NOMO-1 treated with dmso at 0.1 percent for 144 hours (cell line): Measurements from ENCODE around the gene TSPAN4.

Experiments
- DNase-seq: peaks from one replicate; lab custom pipeline; 2025; ENCODE audit not compliant: unreplicated experiment; lab: John Stamatoyannopoulos, UW

The TSPAN4 gene

GRCh38 chr11:848380-848931 is 5.8 kb downstream of the TSPAN4 start:
- no peak for DNase-seq

GRCh38 chr11:849104-849824 is 6.6 kb downstream of the TSPAN4 start:
- no peak for DNase-seq

DNA sequence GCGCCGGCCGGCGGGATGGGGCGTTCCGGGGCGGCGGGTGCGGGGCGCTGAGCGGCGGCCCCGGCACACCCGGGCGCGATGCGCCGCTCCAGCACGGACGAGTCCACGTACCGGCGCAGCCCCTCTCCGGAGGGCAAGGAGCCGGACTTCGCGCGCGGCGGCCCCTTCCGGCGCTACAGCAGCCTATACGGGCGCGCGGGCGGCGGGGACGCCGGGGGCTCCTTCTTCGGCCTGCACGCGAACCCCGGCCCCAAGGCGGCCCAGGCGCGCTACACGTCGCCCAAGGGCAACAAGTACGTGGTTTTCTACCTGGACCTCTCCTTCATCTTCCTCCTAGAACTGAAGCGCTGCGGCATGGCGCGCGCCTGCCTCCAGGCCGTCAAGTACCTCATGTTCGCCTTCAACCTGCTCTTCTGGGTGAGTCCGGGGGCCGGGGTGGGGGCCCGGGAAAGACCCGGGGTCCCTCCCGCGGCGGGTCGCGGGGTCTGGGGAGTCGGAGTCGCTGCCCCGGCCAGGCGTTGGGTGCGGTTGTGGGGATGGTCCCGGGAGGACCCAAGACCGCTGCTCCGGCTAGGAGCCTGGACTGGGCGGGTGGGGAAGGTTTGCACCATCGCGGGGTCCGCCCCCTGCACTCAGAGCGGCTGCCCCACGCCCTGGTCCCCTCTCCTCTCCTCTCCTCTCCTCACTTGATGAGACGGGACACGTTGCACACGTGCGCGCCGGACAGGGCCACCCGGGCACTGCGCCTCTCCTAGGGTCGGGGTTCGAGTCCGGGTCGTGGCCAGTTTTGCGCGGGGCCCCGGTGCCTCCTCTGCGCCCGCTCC is 7.5 kb downstream of the TSPAN4 start:
- no peak for DNase-seq

DNA sequence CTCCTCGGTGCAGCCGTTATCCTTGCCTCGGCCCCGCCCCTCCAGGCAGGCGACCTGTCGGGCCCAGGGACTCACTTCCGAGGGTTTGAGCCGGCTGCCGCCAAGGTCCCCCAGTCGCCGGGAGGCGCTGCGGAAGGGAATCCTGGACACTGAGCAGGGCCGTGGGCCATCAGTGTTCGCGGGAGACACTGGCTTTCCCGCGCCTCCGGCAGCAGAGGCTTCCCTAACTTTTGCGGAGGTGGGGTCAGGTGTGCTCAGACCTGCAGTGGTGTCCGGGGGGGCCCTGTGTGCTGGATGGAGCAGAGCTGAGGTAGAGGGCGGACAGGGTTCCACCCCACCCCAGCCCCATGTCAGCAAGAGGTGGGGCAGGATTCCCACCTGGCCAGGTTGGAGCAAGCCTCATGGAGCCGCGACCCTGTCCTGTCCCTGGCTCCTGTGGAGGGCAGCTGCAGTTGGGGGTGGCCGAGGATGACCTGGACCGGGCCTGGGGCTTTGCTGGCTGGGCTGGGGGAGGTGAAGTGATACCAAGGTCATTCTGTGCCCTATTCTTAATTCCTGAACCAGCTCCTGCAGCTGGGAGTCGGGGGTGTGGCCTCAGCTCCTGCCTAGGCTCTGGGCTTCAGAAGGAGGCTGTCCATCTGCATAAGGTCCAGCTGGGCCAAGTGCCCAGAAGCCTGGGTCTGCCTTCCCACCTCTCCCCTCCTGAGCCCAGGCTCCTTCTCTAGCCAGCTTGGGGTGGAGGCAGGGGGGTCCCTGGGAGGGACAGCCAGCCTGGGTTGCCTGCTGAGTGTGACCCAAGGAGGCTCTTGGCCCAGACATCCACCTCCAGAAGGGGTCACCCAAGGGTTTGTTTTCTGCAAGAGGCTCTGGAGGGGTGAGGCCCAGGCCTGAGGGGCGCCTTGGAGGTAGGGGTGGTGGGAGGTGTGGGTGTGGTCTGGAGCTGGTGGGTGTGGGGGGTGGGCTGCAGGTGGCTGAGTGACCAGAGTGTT is 8.4 kb downstream of the TSPAN4 start:
- no peak for DNase-seq

DNA sequence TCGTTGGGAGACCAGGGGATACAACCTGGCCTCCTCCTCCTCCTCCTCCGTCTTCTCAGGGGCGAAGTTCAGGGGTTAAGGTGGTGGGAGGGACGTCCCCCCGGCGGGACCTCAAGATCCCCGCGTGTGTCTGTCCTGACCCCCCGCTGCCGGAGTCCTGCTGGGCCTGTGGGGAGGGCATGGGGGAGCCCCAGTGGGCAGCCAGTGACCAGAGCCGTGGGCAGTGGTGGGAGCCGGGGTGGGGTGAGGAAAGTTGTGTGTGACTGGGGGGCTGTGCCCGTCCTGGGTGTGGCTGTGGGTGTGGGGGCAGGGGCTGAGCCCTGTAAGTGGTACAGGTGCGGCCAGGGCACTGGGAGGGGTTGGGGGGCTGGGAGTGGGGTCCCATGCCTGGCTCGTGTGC is 10.1 kb downstream of the TSPAN4 start:
- DNase-seq = no peak

- no peak for DNase-seq
Measured at GRCh38 chr11:853682-854448, 11.2 kb downstream of the TSPAN4 start.

GRCh38 chr11:854601-855329 is 12.1 kb downstream of the TSPAN4 start:
- no peak for DNase-seq

GRCh38 chr11:855330-855674 is 12.7 kb downstream of the TSPAN4 start:
- DNase-seq = no peak

- no peak for DNase-seq
Measured at GRCh38 chr11:855796-856195, 13.1 kb downstream of the TSPAN4 start.

GRCh38 chr11:856397-856796 is 13.7 kb downstream of the TSPAN4 start:
- no peak for DNase-seq

- no peak for DNase-seq
Measured at GRCh38 chr11:858053-858761, 15.6 kb downstream of the TSPAN4 start.

- DNase-seq = no peak
Measured at GRCh38 chr11:858762-859339, 16.2 kb downstream of the TSPAN4 start.

DNA sequence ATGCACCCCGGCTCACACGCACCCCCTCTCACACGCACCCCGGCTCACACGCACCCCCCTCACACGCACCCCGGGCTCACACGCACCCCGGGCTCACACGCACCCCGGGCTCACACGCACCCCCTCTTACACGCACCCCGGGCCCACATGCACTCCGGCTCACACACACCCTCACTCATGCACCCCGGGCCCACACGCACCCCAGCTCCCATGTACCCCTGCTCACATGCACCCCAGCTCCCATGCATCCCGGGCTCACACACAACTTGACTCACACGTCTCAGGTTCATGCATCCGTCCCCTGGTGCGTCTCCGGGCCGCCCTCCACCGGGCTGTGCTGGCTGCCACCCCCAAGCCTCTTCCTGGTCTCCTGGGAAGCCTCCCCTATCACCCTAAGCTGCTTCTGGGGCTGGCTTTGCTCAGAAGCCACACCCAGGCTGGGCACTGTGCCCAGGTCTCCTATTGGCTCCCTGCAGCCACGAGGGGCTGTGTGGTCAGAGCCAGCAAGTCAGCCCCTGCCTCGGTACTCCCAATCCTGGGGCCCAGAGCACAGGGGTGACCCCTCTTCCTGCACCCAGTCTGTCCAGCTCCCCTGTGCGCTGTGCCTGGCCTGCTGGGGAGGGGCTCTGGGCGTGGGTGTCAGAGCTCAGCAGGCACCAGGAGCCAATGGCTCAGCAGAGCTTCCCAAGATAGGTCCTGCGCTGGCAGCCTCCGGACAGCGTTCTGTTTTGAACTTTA is 16.9 kb downstream of the TSPAN4 start:
- DNase-seq = no peak

DNA sequence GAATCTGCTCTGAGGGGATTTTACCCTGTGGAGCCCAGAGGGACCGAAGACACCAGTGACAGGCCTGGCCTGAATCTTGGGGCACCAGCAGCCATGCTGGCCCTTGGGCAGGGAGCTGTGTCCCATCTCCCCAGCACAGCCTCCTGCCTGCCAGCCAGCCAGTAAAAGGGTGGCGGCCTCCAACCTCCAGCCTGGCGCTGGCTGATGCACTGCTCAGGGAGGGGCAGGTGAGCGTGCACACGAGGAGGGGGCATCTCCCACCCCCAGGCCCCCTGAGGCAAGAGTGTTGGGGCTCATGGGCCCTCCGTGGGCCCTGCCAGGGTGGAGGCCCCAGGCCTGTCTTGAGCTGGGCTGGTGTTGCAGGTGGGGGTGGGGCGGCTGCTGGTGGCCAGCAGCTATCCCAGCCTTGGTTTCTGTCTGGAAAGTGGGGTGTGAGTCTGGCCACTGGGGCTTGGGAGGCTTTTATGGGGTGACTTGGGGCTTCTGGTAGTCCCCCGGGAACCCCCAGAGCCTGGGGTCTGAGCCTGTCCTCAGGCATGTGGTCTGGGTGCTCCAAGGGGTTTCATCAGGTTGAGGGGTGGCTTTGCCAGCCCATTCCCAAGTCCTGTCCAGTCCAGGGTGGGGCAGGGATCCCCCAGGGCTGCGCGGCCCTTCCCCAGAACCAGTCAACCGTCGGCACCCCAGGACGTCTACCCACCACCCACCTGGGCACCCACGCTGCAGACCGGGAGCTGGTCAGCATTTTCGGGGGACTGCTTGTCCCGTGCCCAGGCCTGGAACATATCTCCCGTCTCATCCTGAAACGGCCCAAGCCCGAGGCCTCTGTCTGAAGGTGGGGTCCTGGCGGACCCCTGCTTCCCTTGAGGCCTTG is 17.8 kb downstream of the TSPAN4 start:
- no peak for DNase-seq

DNA sequence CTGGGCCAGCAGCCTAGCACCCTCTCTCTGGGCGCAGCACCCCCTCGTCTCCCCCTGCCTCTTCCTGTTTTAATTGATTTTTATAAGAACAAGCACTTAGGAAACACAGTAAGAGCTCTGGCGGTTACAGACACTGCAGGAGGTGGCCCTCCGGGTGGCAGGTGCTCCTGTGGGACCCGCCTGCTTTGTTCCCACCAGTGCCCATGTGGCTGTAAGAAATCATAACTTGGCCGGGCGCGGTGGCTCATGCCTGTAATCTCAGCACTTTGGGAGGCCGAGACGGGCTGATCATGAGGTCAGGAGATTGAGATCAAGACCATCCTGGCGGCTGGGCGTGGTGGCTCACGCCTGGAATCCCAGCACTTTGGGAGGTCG is 18.4 kb downstream of the TSPAN4 start:
- DNase-seq = no peak

DNA sequence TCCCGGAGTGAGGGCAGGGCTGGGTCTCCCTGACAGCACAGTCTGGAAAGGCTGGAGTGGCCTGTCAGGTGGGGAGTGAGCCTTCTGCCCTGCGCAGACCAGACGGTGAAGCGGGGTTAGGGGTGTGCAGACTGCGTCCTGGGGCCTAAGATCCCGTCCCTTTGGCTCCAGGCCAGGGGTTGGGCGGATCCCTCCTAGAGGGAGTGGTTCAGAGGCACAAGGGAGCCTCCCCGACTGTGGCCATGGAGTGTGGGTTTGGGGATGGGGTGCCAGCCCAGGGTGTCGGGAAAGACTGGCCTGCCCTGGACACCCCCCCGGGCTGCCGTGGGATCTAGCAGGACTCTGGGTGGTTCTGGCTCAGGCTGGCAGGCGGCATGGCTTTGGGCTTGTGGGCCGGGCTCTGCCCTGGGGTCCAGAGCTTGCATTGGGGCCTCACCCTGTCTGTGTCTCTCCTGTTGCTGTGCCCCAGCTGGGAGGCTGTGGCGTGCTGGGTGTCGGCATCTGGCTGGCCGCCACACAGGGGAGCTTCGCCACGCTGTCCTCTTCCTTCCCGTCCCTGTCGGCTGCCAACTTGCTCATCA is 19.5 kb downstream of the TSPAN4 start:
- DNase-seq = no peak

GRCh38 chr11:862696-863022 is 20.0 kb downstream of the TSPAN4 start:
- no peak for DNase-seq
